Measurements from ENCODE around the gene MSMO1.

DNA sequence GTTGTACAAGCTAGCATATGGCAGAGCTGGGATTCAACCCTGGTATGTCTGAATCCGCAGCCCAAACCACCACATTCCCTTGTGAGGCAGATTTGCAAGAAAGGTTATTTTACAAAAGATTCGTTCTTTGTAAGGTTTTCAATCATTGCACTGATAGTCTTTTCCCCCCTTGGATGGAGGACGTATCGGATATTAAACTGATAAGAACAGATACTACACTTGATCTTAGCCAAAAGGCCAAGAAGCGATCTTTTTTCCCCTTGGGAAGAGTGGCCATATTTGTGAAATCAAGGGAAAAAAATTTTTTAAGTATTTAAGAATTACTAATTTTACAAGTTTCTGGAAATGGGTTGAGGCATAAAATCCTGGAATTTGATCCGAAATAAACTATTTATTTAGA is 34.4 kb upstream of the MSMO1 start:
- TF ChIP-seq POLR2A (IDR thresholded peaks at IDR 0.05) (no peak), EP300 (IDR thresholded peaks at IDR 0.05) (no peak)
- TF ChIP-seq, protein P1, sequence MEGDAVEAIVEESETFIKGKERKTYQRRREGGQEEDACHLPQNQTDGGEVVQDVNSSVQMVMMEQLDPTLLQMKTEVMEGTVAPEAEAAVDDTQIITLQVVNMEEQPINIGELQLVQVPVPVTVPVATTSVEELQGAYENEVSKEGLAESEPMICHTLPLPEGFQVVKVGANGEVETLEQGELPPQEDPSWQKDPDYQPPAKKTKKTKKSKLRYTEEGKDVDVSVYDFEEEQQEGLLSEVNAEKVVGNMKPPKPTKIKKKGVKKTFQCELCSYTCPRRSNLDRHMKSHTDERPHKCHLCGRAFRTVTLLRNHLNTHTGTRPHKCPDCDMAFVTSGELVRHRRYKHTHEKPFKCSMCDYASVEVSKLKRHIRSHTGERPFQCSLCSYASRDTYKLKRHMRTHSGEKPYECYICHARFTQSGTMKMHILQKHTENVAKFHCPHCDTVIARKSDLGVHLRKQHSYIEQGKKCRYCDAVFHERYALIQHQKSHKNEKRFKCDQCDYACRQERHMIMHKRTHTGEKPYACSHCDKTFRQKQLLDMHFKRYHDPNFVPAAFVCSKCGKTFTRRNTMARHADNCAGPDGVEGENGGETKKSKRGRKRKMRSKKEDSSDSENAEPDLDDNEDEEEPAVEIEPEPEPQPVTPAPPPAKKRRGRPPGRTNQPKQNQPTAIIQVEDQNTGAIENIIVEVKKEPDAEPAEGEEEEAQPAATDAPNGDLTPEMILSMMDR (IDR thresholded peaks at IDR 0.05) = no peak
